ENCODE data around the gene CAMTA1. TPM values are rescaled to one million over a fixed set of nuclear protein-coding genes. Genes with fewer than 3 reads are reported as not detected.

Gene CAMTA1
- total and polyA plus RNA-seq, 4 donors: 48.1 to 140 (median 52.3) TPM

DNA sequence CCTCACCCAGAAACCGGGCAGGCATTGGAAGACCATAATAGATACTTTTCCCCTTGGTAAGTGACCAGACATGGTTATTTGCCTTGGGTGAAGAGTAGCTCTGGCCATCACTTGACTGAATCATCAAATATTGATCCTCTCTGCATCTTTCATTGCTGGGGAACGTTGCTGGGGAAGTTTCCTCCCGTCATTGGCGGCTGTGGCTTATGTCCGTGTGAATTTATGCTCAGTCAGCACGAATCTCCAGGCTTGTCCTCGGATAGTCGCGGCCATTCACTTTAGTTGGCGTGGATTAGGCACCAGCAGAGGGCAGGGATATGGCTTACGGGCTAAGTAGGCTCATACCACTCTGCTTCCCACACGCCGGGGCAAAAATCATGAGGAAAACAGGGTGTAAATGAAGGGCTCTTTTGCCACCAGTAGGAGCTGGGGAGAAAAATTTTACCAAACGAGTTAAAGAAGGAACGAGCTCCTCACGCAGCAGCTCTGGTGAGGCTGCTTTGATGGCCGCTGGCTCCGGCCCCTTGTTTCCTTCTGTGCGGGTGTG lies 473.4 kb downstream of the CAMTA1 start:
- no peak for TF ChIP-seq CTCF (IDR thresholded peaks at IDR 0.05; ENCODE audit: control extremely low read depth, extremely low read depth)
- Histone ChIP-seq H3K27me3 (ENCODE audit: control insufficient read depth in 3 of 3, insufficient read depth in 3 of 3, low read length in 2 of 3) (peaks cover 0 to 15% (median 0%) of the 10 kb centered on the region in 3 donors), H3K4me3 (no peak overlapping the region), H3K9me3 (ENCODE audit: control insufficient read depth in 4 of 4, insufficient read depth in 3 of 4, low read length in 3 of 4) (peaks cover 0 to 6% (median 0%) of the 10 kb centered on the region in 4 donors), H3K4me1 (ENCODE audit: control insufficient read depth in 5 of 5, insufficient read depth in 5 of 5, low read length in 5 of 5) (peaks cover 0 to 13% (median 0%) of the 10 kb centered on the region in 5 donors), H3K27ac (ENCODE audit: low read depth in 1 of 2, low read length in 1 of 2) (no peak overlapping the region), H3K9ac (ENCODE audit: insufficient read depth in 1 of 2, low read length in 2 of 2) (no peak overlapping the region), H3K36me3 (ENCODE audit: control insufficient read depth in 4 of 4, insufficient read depth in 4 of 4, low read length in 4 of 4) (no peaks in the 10 kb centered on the region)
- 86 to 95% methylated on average over 19 of the region's 19 CpGs for WGBS, 2 donors
- DNase-seq (no peak), ATAC-seq (ENCODE audit: insufficient read depth, low FRiP score) (no peak)

DNA sequence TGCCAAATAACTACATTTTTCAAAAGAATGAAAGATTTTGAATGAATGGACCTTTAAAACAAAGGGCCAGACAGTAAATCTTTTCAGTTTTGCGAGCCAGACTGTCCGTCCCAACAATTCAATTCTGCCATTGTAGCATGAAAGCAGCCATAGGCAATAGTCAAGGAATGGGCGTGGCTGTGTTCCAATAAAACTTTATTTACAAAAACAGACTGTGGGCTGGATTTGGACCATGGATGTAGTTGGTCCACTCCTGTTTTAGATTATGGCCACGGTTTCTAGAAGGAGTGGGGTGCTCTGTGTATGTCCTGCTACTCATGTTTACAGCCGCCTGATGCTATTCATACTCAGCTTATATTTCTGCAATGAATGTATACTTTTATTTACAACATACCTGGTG lies 474.7 kb downstream of the CAMTA1 start:
- no peak for TF ChIP-seq CTCF (IDR thresholded peaks at IDR 0.05; ENCODE audit: control extremely low read depth, extremely low read depth)
- H3K9me3 ChIP-seq (ENCODE audit: control insufficient read depth in 4 of 4, insufficient read depth in 3 of 4, low read length in 3 of 4): peaks cover 0 to 6% (median 0%) of the 10 kb centered on the region in 4 donors
- 90 to 92% methylated on average over 5 of the region's 5 CpGs for WGBS, 2 donors
- H3K27ac ChIP-seq (ENCODE audit: low read depth in 1 of 2, low read length in 1 of 2): no peak overlapping the region
- H3K9ac ChIP-seq (ENCODE audit: insufficient read depth in 1 of 2, low read length in 2 of 2): no peak overlapping the region
- H3K4me1 ChIP-seq (ENCODE audit: control insufficient read depth in 5 of 5, insufficient read depth in 5 of 5, low read length in 5 of 5): peaks cover 0 to 23% (median 6%) of the 10 kb centered on the region in 5 donors
- no peak for DNase-seq
- H3K4me3 ChIP-seq: no peak overlapping the region
- ATAC-seq (ENCODE audit: insufficient read depth, low FRiP score): no peak
- no peaks in the 10 kb centered on the region for H3K36me3 ChIP-seq (ENCODE audit: control insufficient read depth in 4 of 4, insufficient read depth in 4 of 4, low read length in 4 of 4)
- H3K27me3 ChIP-seq (ENCODE audit: control insufficient read depth in 3 of 3, insufficient read depth in 3 of 3, low read length in 2 of 3): peaks cover 0 to 15% (median 0%) of the 10 kb centered on the region in 3 donors

DNA sequence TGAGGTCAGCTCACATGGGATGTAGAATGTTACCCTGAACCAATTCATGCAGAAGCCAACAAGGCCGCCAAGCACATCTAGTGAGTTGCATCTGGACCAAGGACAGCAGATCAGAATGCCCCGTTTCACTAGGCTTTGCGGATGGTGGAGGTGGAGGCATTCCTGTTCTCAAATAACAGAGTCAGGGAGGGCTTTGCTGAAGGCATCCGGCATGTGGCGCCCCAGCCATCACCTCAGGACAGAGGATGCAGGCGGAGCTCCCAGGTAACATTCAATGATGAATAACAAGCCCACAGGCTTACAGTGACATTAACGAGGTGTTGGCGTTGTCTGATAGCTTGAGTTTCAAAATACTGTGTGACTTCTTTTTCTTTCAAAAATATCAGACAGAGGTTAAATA lies 476.2 kb downstream of the CAMTA1 start:
- no peak for DNase-seq
- 85 to 86% methylated on average over 8 of the region's 8 CpGs for WGBS, 2 donors
- Histone ChIP-seq H3K36me3 (ENCODE audit: control insufficient read depth in 4 of 4, insufficient read depth in 4 of 4, low read length in 4 of 4) (no peaks in the 10 kb centered on the region), H3K9me3 (ENCODE audit: control insufficient read depth in 4 of 4, insufficient read depth in 3 of 4, low read length in 3 of 4) (peaks cover 0 to 6% (median 0%) of the 10 kb centered on the region in 4 donors), H3K4me1 (ENCODE audit: control insufficient read depth in 5 of 5, insufficient read depth in 5 of 5, low read length in 5 of 5) (peaks cover 0 to 25% (median 6%) of the 10 kb centered on the region in 5 donors), H3K4me3 (no peak overlapping the region), H3K9ac (ENCODE audit: insufficient read depth in 1 of 2, low read length in 2 of 2) (no peak overlapping the region), H3K27me3 (ENCODE audit: control insufficient read depth in 3 of 3, insufficient read depth in 3 of 3, low read length in 2 of 3) (peaks cover 0 to 15% (median 0%) of the 10 kb centered on the region in 3 donors), H3K27ac (ENCODE audit: low read depth in 1 of 2, low read length in 1 of 2) (no peak overlapping the region)
- no peak for TF ChIP-seq CTCF (IDR thresholded peaks at IDR 0.05; ENCODE audit: control extremely low read depth, extremely low read depth)
- ATAC-seq (ENCODE audit: insufficient read depth, low FRiP score): no peak

- no peak for ATAC-seq (ENCODE audit: insufficient read depth, low FRiP score)
- DNase-seq: no peak
- Histone ChIP-seq H3K4me1 (ENCODE audit: control insufficient read depth in 5 of 5, insufficient read depth in 5 of 5, low read length in 5 of 5) (peaks cover 0 to 25% (median 6%) of the 10 kb centered on the region in 5 donors), H3K4me3 (no peak overlapping the region), H3K9ac (ENCODE audit: insufficient read depth in 1 of 2, low read length in 2 of 2) (no peak overlapping the region), H3K27ac (ENCODE audit: low read depth in 1 of 2, low read length in 1 of 2) (no peak overlapping the region), H3K9me3 (ENCODE audit: control insufficient read depth in 4 of 4, insufficient read depth in 3 of 4, low read length in 3 of 4) (peaks cover 0 to 11% (median 0%) of the 10 kb centered on the region in 4 donors), H3K36me3 (ENCODE audit: control insufficient read depth in 4 of 4, insufficient read depth in 4 of 4, low read length in 4 of 4) (no peaks in the 10 kb centered on the region), H3K27me3 (ENCODE audit: control insufficient read depth in 3 of 3, insufficient read depth in 3 of 3, low read length in 2 of 3) (peaks cover 0 to 11% (median 0%) of the 10 kb centered on the region in 3 donors)
- 33 to 38% methylated on average over 6 of the region's 6 CpGs for WGBS, 2 donors
- no peak for TF ChIP-seq CTCF (IDR thresholded peaks at IDR 0.05; ENCODE audit: control extremely low read depth, extremely low read depth)
Measured at GRCh38 chr1:7262611-7263010, 477.4 kb downstream of the CAMTA1 start.

Data from lung (tissue), 12 donors.